ENCODE measurements around the gene LRP1. TPM values are rescaled to one million over a fixed set of nuclear protein-coding genes. Genes with fewer than 3 reads are reported as not detected.

The LRP1 gene
- total RNA-seq, 1 donor from 2014 or later: 477 TPM

DNA sequence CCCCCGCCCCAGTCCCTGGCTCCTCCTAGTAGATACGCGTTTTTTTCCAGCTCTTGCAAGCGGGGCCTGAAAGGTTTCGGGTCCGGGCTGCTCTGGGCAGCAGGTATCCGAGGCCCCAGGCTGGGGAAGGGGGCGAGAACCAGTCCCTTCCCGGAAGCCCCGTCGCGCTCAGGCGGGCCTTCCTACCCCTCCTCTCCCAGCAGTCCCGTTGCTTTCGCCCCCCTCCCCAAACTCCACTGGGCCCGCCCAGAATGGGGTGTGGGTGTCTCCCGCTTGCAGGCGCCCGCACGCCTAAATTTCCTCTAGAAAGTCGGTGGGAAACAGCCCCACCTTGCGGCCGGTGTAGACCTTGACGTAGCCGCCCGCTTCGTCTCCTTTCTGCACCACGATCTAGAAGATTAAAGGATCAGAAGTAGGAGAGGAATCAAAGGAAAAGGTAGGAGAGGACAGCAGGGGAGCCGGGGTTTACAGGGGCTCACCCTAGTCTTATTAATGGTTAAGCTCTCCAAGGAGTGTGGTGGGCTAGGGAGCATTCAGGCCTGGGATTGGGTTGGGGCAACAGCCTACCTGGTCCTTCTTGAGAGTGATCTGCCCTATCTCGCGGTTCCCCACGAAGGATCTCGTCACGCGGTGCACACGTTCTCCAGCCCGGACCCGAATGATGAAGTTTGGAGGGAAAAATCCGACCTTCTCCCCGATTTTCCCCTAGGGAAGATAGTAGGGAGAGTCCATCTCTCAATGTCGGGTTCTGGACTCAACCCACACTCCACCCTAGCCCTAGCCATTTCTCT is 115.4 kb downstream of the LRP1 start:
- H3K36me3 ChIP-seq: no peaks in the 10 kb centered on the region
- peak overlapping the region; percentile 20 to 22 for H3K4me3 ChIP-seq
- no peak overlapping the region for H3K27ac ChIP-seq
- peaks cover 15% of the 10 kb centered on the region for H3K27me3 ChIP-seq
- intact Hi-C loops (cut with DNase I): loop anchor here (5.0 kb wide), 1 partner anchor 36 kb away; no protein-coding TSS in a partner anchor
- peak in 1 of 2 donors; percentile 79 for DNase-seq (ENCODE audit: extremely low spot score in 2 of 2)
- no peaks in the 10 kb centered on the region for H3K9me3 ChIP-seq
- no peak for TF ChIP-seq POLR2AphosphoS5 (IDR thresholded peaks at IDR 0.05; ENCODE audit: insufficient read depth in 1 of 2, low read depth in 1 of 2)
- TF ChIP-seq, protein P1, sequence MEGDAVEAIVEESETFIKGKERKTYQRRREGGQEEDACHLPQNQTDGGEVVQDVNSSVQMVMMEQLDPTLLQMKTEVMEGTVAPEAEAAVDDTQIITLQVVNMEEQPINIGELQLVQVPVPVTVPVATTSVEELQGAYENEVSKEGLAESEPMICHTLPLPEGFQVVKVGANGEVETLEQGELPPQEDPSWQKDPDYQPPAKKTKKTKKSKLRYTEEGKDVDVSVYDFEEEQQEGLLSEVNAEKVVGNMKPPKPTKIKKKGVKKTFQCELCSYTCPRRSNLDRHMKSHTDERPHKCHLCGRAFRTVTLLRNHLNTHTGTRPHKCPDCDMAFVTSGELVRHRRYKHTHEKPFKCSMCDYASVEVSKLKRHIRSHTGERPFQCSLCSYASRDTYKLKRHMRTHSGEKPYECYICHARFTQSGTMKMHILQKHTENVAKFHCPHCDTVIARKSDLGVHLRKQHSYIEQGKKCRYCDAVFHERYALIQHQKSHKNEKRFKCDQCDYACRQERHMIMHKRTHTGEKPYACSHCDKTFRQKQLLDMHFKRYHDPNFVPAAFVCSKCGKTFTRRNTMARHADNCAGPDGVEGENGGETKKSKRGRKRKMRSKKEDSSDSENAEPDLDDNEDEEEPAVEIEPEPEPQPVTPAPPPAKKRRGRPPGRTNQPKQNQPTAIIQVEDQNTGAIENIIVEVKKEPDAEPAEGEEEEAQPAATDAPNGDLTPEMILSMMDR (IDR thresholded peaks at IDR 0.05): peak; percentile 50 to 62 (median 58)
- H3K4me1 ChIP-seq: peaks cover 52% of the 10 kb centered on the region

DNA sequence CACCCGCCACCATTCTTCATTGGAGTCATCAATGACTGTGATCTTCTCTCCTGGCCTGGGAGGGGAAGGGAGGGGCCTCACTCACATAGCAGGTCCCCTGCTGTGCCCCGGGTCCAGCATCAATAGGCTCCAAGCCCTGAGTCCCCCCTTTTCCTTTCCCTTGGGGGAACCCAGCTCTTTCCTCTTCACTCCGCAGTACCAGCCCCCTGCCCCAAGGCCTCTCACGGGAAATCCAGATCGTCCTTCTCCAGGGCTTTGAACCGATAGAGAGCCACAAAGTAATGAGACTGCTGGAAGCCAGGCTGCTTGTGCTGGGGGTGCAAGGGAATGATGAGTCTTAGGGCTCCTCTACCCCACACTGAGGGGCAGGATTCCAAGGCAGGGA is 116.0 kb downstream of the LRP1 start:
- Histone ChIP-seq H3K27ac (no peak overlapping the region), H3K4me3 (no peak overlapping the region), H3K36me3 (no peaks in the 10 kb centered on the region), H3K27me3 (peaks cover 15% of the 10 kb centered on the region), H3K9me3 (no peaks in the 10 kb centered on the region), H3K4me1 (peaks cover 48% of the 10 kb centered on the region)
- intact Hi-C loops (cut with DNase I): loop anchor here (5.0 kb wide), 1 partner anchor 37 kb away; no protein-coding TSS in a partner anchor
- no peak for TF ChIP-seq POLR2A (IDR thresholded peaks at IDR 0.05)
- TF ChIP-seq POLR2AphosphoS5 (IDR thresholded peaks at IDR 0.05; ENCODE audit: insufficient read depth in 1 of 2, low read depth in 1 of 2): no peak
- TF ChIP-seq, protein P1 (IDR thresholded peaks at IDR 0.05): no peak
- peak in 1 of 2 donors; percentile 54 for DNase-seq (ENCODE audit: extremely low spot score in 2 of 2)

DNA sequence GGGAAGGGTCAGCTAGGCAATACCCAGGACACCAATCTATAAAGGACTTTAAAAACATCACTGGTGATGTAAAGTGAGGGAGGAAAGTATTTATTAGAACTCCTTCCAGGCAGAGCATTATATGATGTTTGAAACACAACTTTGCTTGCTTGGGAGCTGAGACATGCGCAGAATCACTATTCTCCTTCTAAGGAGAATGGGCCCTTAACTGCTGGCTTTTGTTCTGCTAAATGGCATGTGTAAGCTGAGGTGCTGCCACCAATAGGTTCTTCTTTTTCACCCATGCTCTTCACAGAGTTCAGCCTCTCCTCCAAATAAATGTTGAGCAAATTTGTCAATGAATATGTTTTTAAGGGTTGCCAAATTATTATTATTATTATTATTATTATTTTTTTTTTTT is 118.8 kb downstream of the LRP1 start:
- Histone ChIP-seq H3K27ac (no peak overlapping the region), H3K4me1 (peaks cover 21% of the 10 kb centered on the region), H3K36me3 (no peaks in the 10 kb centered on the region), H3K27me3 (peaks cover 3% of the 10 kb centered on the region), H3K9me3 (no peaks in the 10 kb centered on the region), H3K4me3 (no peak overlapping the region)
- DNase-seq (ENCODE audit: extremely low spot score in 2 of 2): no peak
- TF ChIP-seq, protein P1 (IDR thresholded peaks at IDR 0.05): no peak
- no peak for TF ChIP-seq POLR2A (IDR thresholded peaks at IDR 0.05)
- TF ChIP-seq POLR2AphosphoS5 (IDR thresholded peaks at IDR 0.05; ENCODE audit: insufficient read depth in 1 of 2, low read depth in 1 of 2): no peak
- intact Hi-C loops (cut with DNase I): no loop called here

DNA sequence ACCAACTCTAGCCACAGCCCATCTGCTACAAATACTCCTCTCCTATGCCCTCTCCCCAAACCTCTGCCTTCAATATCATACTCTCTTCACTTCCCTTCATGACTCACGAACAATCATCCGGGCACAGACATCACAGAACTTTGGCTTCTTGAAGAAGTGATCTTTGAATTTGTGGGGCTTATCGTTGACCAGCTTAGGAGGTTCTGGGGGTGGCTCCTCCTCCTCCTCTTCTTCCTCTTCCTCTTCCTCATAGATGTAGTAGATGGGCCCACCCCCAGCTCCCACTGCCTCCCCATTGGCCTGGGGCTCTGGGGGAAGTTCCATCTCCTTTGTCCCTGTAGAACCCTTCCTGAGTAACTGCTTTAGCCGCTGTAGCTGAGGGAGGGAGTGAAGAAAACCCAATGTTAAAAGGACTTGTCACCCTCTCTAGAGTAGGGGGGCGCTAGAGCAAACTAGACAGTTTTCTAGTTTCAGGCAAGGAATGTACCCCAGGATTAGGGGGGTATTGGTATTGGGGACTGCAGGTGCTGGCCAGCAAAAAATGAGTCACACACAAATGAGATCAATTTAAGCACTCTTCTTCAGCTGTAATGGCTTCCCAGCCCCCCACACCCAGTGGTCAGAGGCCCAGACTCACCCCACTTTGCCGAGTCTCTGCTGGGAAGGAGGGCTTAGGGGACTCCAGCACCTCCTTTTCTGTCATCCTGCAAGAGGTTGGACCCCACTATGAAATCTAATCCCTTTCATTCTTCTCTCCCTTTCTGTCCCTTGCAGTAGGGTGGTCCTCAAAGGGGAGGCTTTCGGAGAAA is 120.9 kb downstream of the LRP1 start:
- H3K27ac ChIP-seq: no peak overlapping the region
- no peak for DNase-seq (ENCODE audit: extremely low spot score in 2 of 2)
- no peaks in the 10 kb centered on the region for H3K36me3 ChIP-seq
- H3K27me3 ChIP-seq: no peaks in the 10 kb centered on the region
- H3K4me1 ChIP-seq: no peaks in the 10 kb centered on the region
- no peaks in the 10 kb centered on the region for H3K9me3 ChIP-seq
- intact Hi-C loops (cut with DNase I): no loop called here
- TF ChIP-seq POLR2AphosphoS5 (IDR thresholded peaks at IDR 0.05; ENCODE audit: insufficient read depth in 1 of 2, low read depth in 1 of 2) (no peak), POLR2A (IDR thresholded peaks at IDR 0.05) (no peak)
- TF ChIP-seq, protein P1 (IDR thresholded peaks at IDR 0.05): no peak
- no peak overlapping the region for H3K4me3 ChIP-seq

Data from vagina (tissue), 2 donors.